Right renal cortex interstitium (tissue), 3 donors: ENCODE results near the gene DNAH11. TPM values are rescaled to one million over a fixed set of nuclear protein-coding genes. Genes with fewer than 3 reads are reported as not detected.
"Not testable (repeated sequence)": the region's sequence is repeated elsewhere in the genome, so short reads cannot be mapped to it uniquely, and the experiment has no call there.

Experiments
- DNase-seq, 3 donors: peaks; one replicate each; pipeline ENCODE4 v3.0.0-alpha.2; 2013; ENCODE audit warnings: low read depth in 3 of 3, low spot score in 2 of 3
- polyA plus RNA-seq, 3 donors: library from polyadenylated mRNA; unstranded; fragments of 120-200 nt; gene quantifications; one replicate each; pipeline ENCODE4 v1.2.1, GENCODE V29; 2013; ENCODE audit not compliant: insufficient read length in 3 of 3

The DNAH11 gene
- polyA plus RNA-seq, 3 donors, result 1.6 to 2.2 (median 1.9) TPM

GRCh38 chr7:21867816-21868575 is 325.2 kb downstream of the DNAH11 start:
- no peak for DNase-seq

GRCh38 chr7:21868576-21868850 is 325.7 kb downstream of the DNAH11 start:
- DNase-seq, result no peak

DNA sequence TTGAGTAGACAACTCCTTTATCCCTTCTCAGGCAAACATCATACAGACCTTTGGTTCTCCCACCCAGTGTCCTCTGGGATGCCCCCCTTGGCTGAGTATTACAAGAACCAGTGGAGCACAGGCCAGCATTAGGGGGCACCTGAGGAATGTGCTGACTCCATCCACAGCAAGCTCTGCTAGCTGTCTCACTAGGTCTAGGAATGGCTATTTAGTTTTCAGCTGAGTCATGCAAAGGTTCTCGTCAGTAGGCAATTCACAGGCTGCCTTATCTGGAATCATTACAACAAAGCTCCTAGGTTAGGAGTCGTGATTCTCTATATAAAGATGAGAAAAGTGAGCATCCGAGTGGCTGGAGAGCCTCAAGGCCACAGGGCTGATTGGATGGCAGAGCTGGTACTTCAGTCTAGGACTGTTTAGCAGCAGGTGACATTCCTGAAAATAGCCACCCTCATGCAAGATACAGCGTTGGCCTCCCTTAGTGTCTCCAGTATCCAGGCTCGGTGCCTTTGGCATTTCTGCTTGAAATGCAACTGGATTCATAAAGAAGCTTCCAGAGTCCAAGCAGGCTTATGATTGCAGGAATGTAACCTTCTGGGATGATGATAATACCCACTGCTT is 327.1 kb downstream of the DNAH11 start:
- no peak for DNase-seq

GRCh38 chr7:21883069-21883468 is 340.2 kb downstream of the DNAH11 start:
- DNase-seq, result no peak

DNA sequence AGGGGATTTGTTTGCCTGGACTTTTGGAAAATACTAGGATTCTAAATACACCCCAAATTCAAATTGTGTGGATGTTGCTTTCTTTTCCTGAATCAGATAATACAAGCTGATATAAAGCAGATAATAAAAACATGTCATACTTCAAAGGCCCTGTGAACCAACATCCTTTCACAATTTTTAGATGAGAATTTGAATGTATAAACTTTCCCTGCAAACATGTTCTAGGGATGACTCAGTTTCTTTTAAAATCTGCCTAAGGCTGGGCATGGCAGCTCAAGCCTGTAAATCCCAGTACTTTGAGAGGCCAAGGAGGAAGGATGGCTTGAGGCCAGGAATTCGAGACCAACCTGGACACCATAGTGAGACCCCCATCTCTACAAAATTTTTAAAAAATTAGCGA is 340.7 kb downstream of the DNAH11 start:
- DNase-seq, result not testable (repeated sequence)

GRCh38 chr7:21884496-21884895 is 341.7 kb downstream of the DNAH11 start:
- no peak for DNase-seq

- no peak for DNase-seq
Observed at GRCh38 chr7:21886396-21886795, 343.6 kb downstream of the DNAH11 start.

GRCh38 chr7:21887353-21887752 is 344.5 kb downstream of the DNAH11 start:
- no peak for DNase-seq

DNA sequence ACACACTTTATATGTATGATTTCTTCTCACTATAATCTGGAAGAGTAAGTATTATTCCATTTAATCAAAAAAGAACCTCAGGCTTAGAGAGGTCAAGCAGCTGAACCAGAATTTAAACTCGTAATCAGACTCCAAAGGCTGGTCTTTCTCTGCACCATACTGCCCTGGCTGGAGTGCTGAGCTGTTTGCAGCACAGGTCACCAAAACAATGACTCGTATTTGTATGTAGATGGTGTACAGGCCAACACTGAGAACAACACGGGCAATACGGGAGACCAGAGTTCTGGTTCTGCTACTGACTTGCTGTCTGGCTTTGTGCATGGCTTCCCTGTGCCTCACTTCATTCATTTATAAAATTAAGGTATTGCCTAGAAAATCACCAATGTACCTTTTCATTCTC is 344.9 kb downstream of the DNAH11 start:
- no peak for DNase-seq

DNA sequence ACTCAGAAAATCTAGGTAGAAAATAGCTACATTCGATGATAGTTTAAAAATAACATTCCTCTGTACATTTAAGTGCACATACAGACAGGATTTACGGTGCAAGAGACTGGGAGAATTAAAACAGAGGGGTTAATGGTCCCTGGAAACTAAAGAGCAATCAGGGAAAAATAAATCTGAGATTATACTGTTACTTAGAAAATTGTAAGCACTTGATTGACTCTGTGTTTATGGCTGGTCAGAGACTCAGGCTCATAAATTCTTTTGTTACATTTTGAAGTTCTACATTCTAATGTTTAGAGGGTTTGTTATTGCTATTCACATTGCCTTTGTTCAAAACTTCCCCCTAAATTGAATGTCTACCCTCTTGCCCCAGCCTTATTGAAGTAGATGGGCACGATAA is 348.5 kb downstream of the DNAH11 start:
- DNase-seq, result peak; percentile 31 to 33 (median 32)

- no peak for DNase-seq
Observed at GRCh38 chr7:21893401-21893800, 350.6 kb downstream of the DNAH11 start.

GRCh38 chr7:21898265-21898930 is 355.6 kb downstream of the DNAH11 start:
- no peak for DNase-seq

GRCh38 chr7:21902240-21902639 is 359.4 kb downstream of the DNAH11 start:
- no peak for DNase-seq

GRCh38 chr7:21903020-21903786 is 360.4 kb downstream of the DNAH11 start:
- DNase-seq, result no peak

DNA sequence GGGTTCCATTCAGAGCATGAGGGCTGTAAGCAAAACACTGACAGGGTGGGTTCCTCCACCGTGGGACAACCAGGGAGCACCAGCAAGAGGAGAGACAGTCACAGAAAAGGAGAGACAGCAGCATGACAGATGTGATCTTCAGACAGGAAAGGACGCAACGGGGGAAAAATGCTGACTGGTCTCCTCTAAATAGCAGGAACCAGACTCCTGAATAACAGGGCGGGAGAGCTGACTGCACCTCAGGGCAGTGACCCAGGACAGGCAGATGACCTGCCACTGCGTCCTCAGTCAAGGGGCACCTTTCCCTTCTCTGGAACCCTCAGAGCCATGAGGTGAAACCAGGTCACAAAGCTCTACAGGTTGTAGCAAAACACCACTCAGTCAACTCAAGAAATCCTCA is 365.9 kb downstream of the DNAH11 start:
- no peak for DNase-seq

- no peak for DNase-seq
Observed at GRCh38 chr7:21910253-21910652, 367.4 kb downstream of the DNAH11 start.

DNA sequence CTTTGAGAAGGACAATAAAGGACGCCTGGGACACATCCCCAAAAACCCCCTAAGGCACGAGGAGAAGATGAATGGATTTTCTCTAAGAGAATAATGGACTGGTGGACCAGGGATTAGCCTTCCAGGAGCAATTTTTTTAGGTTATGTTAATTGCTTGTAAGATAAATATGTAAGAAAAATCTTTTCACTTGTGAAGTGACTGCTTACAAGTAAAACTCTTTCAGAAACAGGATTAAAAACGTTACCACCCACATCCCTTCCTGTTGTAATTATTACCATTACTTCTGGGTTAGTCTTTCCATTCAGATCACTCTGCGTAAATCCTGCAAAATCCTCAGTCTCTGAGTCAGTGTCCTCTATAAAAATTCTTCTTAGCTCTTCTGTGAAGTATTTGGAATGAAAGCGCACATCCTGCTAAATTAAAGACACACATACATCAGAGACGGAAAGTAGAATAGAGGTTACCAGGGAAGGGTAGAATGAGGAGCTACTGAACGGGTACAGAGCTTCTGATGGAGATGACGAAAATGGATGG is 368.6 kb downstream of the DNAH11 start:
- no peak for DNase-seq

DNA sequence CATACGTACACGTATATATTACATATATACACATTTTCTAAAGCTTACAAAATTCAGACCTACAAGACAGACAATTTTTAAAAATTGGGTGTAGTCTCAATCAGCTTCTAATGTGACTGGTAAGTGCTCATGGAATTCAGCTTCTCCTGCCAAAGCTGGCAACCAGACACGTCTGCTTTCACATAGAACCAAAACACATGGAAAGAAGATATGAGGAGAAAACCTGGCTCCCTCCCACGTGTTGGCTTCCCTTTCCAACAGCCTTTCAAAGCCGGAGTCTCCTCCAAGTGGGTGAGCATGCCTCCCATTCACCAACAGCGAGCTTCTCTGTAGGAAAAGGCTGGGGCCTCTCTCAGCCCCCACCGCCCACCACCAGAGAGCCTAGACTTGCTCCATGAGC is 369.5 kb downstream of the DNAH11 start:
- no peak for DNase-seq

DNA sequence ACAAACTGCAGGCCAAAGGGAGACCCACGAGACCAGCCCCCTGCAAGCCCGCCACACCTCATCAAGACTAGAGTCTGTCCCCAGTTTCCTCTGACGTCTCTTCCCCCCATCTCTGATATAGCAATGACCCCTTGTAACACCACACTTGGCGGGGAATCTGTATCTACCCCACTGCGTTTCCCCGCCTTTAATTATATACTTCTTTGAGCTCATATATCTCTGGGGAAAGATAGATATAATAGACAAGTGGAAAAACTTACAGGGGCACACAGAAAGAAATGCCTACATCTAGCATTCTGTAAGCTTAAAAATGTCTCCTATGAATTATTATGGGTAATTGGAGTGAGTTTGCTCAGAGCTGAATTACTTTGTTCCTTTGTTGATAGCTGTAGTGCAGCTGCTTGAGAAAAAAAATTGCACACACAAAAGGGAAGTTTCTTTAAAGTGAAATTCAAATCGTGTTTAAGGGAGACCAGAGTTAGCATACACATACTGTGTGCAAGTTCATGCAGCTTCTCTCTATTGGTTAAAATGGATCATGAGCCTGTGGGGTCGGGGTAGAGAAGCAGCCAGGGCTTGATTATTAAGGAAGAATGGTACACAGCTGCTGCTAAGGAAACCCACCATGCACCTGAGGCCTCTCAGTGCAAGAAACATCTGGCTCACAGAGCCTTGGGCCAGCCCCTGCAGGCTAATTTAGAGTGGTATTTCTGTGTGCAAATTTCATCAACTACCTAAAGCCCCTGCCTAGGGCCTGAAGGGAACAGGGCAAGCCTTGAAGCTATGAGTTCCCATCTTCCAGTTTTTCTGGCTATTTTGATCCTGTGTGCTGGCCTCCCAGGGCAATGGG is 370.3 kb downstream of the DNAH11 start:
- DNase-seq, result no peak

DNA sequence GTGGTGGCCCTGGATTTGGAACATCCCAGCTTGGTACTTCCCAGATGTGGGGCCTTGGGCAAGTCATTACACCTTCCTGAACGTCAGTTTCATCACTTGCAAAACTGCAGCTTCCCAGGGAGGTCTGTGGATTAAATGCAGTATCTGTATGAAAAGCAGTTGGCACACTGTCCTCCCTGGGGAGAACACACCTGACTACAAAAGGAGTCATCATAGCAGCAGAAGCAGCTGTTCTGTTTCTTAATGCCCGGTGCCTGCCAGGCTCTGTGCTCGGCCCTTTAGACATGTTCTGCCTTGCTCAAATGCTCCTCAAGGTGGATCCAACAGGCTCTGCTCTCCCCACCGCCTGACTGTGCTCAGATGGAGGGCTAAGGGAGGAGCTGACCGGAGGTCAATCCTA is 371.8 kb downstream of the DNAH11 start:
- DNase-seq, result no peak
